NCI-H2227 (cell line): ENCODE data around the gene RASAL2.
"Not testable (repeated sequence)": the region's sequence is repeated elsewhere in the genome, so short reads cannot be mapped to it uniquely, and the experiment has no call there.

Source experiments
- DNase-seq: peaks from one replicate; lab custom pipeline; 2025; ENCODE audit not compliant: unreplicated experiment; lab: John Stamatoyannopoulos, UW

RASAL2 gene

GRCh38 chr1:178155481-178156255 lies 61.8 kb downstream of the RASAL2 start:
- DNase-seq: peak; percentile 7

- no peak for DNase-seq
Observed at GRCh38 chr1:178160736-178161475, 67.0 kb downstream of the RASAL2 start.

GRCh38 chr1:178161516-178161915 lies 67.6 kb downstream of the RASAL2 start:
- DNase-seq: no peak

- no peak for DNase-seq
Observed at GRCh38 chr1:178165196-178165595, 71.3 kb downstream of the RASAL2 start.

- DNase-seq: no peak
Observed at GRCh38 chr1:178166429-178167024, 72.6 kb downstream of the RASAL2 start.

GRCh38 chr1:178168536-178168935 lies 74.6 kb downstream of the RASAL2 start:
- DNase-seq: no peak

- no peak for DNase-seq
Observed at GRCh38 chr1:178169649-178170048, 75.7 kb downstream of the RASAL2 start.

- DNase-seq: no peak
Observed at GRCh38 chr1:178172939-178173338, 79.0 kb downstream of the RASAL2 start.

GRCh38 chr1:178174539-178174938 lies 80.6 kb downstream of the RASAL2 start:
- DNase-seq: no peak

- DNase-seq: no peak
Observed at GRCh38 chr1:178180405-178180804, 86.5 kb downstream of the RASAL2 start.

- no peak for DNase-seq
Observed at GRCh38 chr1:178183796-178184195, 89.9 kb downstream of the RASAL2 start.

GRCh38 chr1:178188306-178188705 lies 94.4 kb downstream of the RASAL2 start:
- no peak for DNase-seq

GRCh38 chr1:178189814-178190213 lies 95.9 kb downstream of the RASAL2 start:
- no peak for DNase-seq

- DNase-seq: no peak
Observed at GRCh38 chr1:178190881-178191280, 97.0 kb downstream of the RASAL2 start.

- DNase-seq: no peak
Observed at GRCh38 chr1:178192686-178193085, 98.8 kb downstream of the RASAL2 start.

GRCh38 chr1:178196631-178197030 lies 102.7 kb downstream of the RASAL2 start:
- DNase-seq: no peak

GRCh38 chr1:178202095-178202494 lies 108.2 kb downstream of the RASAL2 start:
- not testable (repeated sequence) for DNase-seq

- DNase-seq: not testable (repeated sequence)
Observed at GRCh38 chr1:178202546-178202945, 108.6 kb downstream of the RASAL2 start.

- not testable (repeated sequence) for DNase-seq
Observed at GRCh38 chr1:178208269-178208856, 114.5 kb downstream of the RASAL2 start.

- DNase-seq: no peak
Observed at GRCh38 chr1:178209935-178210334, 116.0 kb downstream of the RASAL2 start.

- DNase-seq: no peak
Observed at GRCh38 chr1:178218550-178218949, 124.6 kb downstream of the RASAL2 start.

- DNase-seq: no peak
Observed at GRCh38 chr1:178220094-178220493, 126.2 kb downstream of the RASAL2 start.
